Vagina (tissue), 2 donors: ENCODE results near the gene GRIK2.

Experiments
- POLR2AphosphoS5 ChIP-seq, 2 donors: sonication (generic); formaldehyde crosslinking; IDR thresholded peaks; one replicate each; pipeline ENCODE4 v1.9.0; 2017; ENCODE audit warnings: antibody characterized with exemption in 2 of 2, mild to moderate bottlenecking in 2 of 2, low read depth in 1 of 2; ENCODE audit not compliant: insufficient read depth in 1 of 2
- TF ChIP-seq, protein P1 (sequence below), 3 experiments: fragments of 450-650 bp in 2 of 3; fragments of 200-600 bp in 1 of 3; sonication (generic) in 1 of 3; IDR thresholded peaks; one replicate each; pipeline ENCODE4 v1.5.1; 2017 to 2019; ENCODE audit warnings: antibody characterized with exemption in 3 of 3, mild to moderate bottlenecking in 2 of 3, moderate library complexity in 2 of 3

DNA sequence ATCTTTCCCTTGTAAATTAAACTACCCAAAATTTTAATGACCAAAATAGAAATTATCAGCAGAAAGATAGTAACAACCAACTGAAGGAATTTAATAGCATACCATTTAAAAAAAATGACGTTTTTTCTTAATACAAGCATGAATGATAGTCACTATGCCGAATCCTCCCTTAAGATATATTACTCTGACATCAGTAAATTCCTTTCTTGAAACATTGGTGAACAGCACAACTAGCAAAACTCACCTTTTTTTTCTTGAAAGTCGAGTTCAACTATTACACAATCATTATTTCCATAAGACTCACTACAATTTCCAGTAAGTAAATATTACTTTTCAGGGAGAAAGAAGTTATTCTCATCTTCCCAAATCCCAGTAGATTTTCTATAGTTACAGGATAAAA lies 433.2 kb downstream of the GRIK2 start:
- TF ChIP-seq, protein P1, sequence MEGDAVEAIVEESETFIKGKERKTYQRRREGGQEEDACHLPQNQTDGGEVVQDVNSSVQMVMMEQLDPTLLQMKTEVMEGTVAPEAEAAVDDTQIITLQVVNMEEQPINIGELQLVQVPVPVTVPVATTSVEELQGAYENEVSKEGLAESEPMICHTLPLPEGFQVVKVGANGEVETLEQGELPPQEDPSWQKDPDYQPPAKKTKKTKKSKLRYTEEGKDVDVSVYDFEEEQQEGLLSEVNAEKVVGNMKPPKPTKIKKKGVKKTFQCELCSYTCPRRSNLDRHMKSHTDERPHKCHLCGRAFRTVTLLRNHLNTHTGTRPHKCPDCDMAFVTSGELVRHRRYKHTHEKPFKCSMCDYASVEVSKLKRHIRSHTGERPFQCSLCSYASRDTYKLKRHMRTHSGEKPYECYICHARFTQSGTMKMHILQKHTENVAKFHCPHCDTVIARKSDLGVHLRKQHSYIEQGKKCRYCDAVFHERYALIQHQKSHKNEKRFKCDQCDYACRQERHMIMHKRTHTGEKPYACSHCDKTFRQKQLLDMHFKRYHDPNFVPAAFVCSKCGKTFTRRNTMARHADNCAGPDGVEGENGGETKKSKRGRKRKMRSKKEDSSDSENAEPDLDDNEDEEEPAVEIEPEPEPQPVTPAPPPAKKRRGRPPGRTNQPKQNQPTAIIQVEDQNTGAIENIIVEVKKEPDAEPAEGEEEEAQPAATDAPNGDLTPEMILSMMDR (IDR thresholded peaks at IDR 0.05): no peak
- TF ChIP-seq POLR2AphosphoS5 (IDR thresholded peaks at IDR 0.05; ENCODE audit: insufficient read depth in 1 of 2, low read depth in 1 of 2): no peak
